ENCODE data around the gene CTSC.

GRCh38 chr11:88284336-88285050, 53.0 kb downstream of the CTSC start:
- TF ChIP-seq CTCF (IDR thresholded peaks at IDR 0.05) = no peak
- TF ChIP-seq POLR2A (IDR thresholded peaks at IDR 0.05) = no peak

Measured in gastroesophageal sphincter (tissue), 3 donors.